RWPE2 (cell line): ENCODE results near the gene CFAP46.

Source experiments
- ATAC-seq: fragments of 200-7000 bp; cut with Tn5 transposase; 3 replicates; pipeline ENCODE4 v1.9.1; 2021; ENCODE audit warnings: low read depth
- DNase-seq: peaks from one replicate; pipeline ENCODE4 v3.0.0-alpha.2; 2020; ENCODE audit warnings: low spot score
- H3K27ac ChIP-seq: fragments of 450-650 bp; 2 replicates; pipeline ENCODE4 v1.5.1; 2017; ENCODE audit warnings: mild to moderate bottlenecking; ENCODE audit not compliant: poor library complexity, severe bottlenecking
- H3K27me3 ChIP-seq: fragments of 250-450 bp; sonication (Bioruptor Pico); 2 replicates; pipeline ENCODE4 v1.5.1; 2021; ENCODE audit warnings: mild to moderate bottlenecking, moderate library complexity; ENCODE audit not compliant: insufficient read depth, poor library complexity, severe bottlenecking
- H3K36me3 ChIP-seq: fragments of 250-450 bp; sonication (Bioruptor Pico); 2 replicates; pipeline ENCODE4 v1.5.1; 2020; ENCODE audit warnings: low read depth, mild to moderate bottlenecking, moderate library complexity
- H3K4me1 ChIP-seq: fragments of 250-450 bp; sonication (Bioruptor Pico); 2 replicates; pipeline ENCODE4 v1.5.1; 2021; ENCODE audit warnings: mild to moderate bottlenecking, moderate library complexity; ENCODE audit not compliant: insufficient read depth, poor library complexity, severe bottlenecking
- H3K4me3 ChIP-seq: fragments of 250-450 bp; sonication (Bioruptor Pico); 2 replicates; pipeline ENCODE4 v1.5.1; 2021; ENCODE audit warnings: mild to moderate bottlenecking, moderate library complexity; ENCODE audit not compliant: severe bottlenecking
- H3K9me3 ChIP-seq: fragments of 250-450 bp; sonication (Bioruptor Pico); 2 replicates; pipeline ENCODE4 v1.5.1; 2021; ENCODE audit warnings: mild to moderate bottlenecking, moderate library complexity; ENCODE audit not compliant: severe bottlenecking
- CTCF ChIP-seq: fragments of 450-650 bp; IDR thresholded peaks from one replicate; pipeline ENCODE4 v1.5.1; 2017; ENCODE audit warnings: mild to moderate bottlenecking, moderate library complexity; ENCODE audit not compliant: poor library complexity, severe bottlenecking

Gene CFAP46

GRCh38 chr10:132807621-132808049 lies 134.7 kb downstream of the CFAP46 start:
- Histone ChIP-seq H3K9me3 (no peaks in the 10 kb centered on the region), H3K4me1 (no peaks in the 10 kb centered on the region), H3K36me3 (no peaks in the 10 kb centered on the region), H3K4me3 (no peak overlapping the region), H3K27ac (no peak overlapping the region), H3K27me3 (no peaks in the 10 kb centered on the region)
- no peak for ATAC-seq
- DNase-seq = no peak
- no peak for TF ChIP-seq CTCF

- no peaks in the 10 kb centered on the region for H3K36me3 ChIP-seq
- H3K4me3 ChIP-seq = no peak overlapping the region
- no peaks in the 10 kb centered on the region for H3K27me3 ChIP-seq
- H3K4me1 ChIP-seq = no peaks in the 10 kb centered on the region
- DNase-seq = no peak
- no peak for ATAC-seq
- H3K9me3 ChIP-seq = no peaks in the 10 kb centered on the region
- H3K27ac ChIP-seq = no peak overlapping the region
- TF ChIP-seq CTCF = no peak
Measured at GRCh38 chr10:132806561-132807003, 135.8 kb downstream of the CFAP46 start.

DNA sequence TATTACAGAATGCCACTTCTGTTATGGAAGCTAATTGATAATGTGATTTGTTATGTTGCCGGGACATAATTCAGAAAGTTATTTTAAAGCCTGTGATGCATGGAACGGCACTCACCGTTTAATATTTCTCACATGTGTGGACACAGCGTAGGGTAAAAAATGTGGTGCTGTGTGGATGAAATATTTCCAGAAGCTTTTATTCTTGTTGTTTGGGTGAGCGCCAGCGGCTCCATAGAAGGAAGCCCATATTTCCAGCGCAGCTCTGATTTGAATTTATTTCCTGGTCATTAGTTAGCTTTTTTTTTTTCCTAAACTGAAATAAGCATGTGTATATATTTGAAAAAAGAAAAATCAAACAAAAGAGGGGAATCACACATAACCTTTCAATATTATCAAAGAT lies 136.3 kb downstream of the CFAP46 start:
- ATAC-seq = no peak
- H3K4me1 ChIP-seq = no peaks in the 10 kb centered on the region
- H3K36me3 ChIP-seq = no peaks in the 10 kb centered on the region
- no peak for DNase-seq
- no peaks in the 10 kb centered on the region for H3K27me3 ChIP-seq
- TF ChIP-seq CTCF = no peak
- no peak overlapping the region for H3K27ac ChIP-seq
- H3K4me3 ChIP-seq = no peak overlapping the region
- no peaks in the 10 kb centered on the region for H3K9me3 ChIP-seq

GRCh38 chr10:132805599-132805998 lies 136.8 kb downstream of the CFAP46 start:
- Histone ChIP-seq H3K36me3 (no peaks in the 10 kb centered on the region), H3K4me3 (no peak overlapping the region), H3K9me3 (no peaks in the 10 kb centered on the region), H3K27ac (no peak overlapping the region), H3K27me3 (no peaks in the 10 kb centered on the region), H3K4me1 (no peaks in the 10 kb centered on the region)
- TF ChIP-seq CTCF = no peak
- DNase-seq (no peak), ATAC-seq (no peak)

- no peak for ATAC-seq
- Histone ChIP-seq H3K4me3 (no peak overlapping the region), H3K27me3 (no peaks in the 10 kb centered on the region), H3K4me1 (no peaks in the 10 kb centered on the region), H3K9me3 (no peaks in the 10 kb centered on the region), H3K27ac (no peak overlapping the region), H3K36me3 (no peaks in the 10 kb centered on the region)
- no peak for DNase-seq
- no peak for TF ChIP-seq CTCF
Measured at GRCh38 chr10:132804785-132805426, 137.5 kb downstream of the CFAP46 start.
